ENCODE measurements around the gene EXOC3. TPM values are rescaled to one million over a fixed set of nuclear protein-coding genes. Genes with fewer than 3 reads are reported as not detected.

EXOC3 gene
- total RNA-seq, 2 experiments from 2014 or later = 62.2 to 62.3 TPM

GRCh38 chr5:488241-488640, 45.3 kb downstream of the EXOC3 start:
- no peaks in the 10 kb centered on the region for H3K27me3 Mint-ChIP-seq (ENCODE audit: low read depth)
- H3K4me3 Mint-ChIP-seq = no peak overlapping the region

GRCh38 chr5:488744-489688, 46.0 kb downstream of the EXOC3 start:
- CTCF ChIA-PET = no interaction called here
- ATAC-seq (no peak), DNase-seq (no peak)
- Mint-ChIP-seq H3K27me3 (ENCODE audit: low read depth) (no peaks in the 10 kb centered on the region), H3K4me3 (no peak overlapping the region), H3K4me1 (ENCODE audit: low read depth) (peaks cover 16% of the 10 kb centered on the region), H3K9me3 (ENCODE audit: insufficient read depth) (no peaks in the 10 kb centered on the region), H3K27ac (no peak overlapping the region), H3K36me3 (ENCODE audit: low read depth) (no peaks in the 10 kb centered on the region)
- POLR2A ChIA-PET = no interaction called here

More at GRCh38 chr5:488241-488640, 45.3 kb downstream of the EXOC3 start:
- POLR2A ChIA-PET = no interaction called here
- no peaks in the 10 kb centered on the region for H3K36me3 Mint-ChIP-seq (ENCODE audit: low read depth)
- H3K27ac Mint-ChIP-seq = no peak overlapping the region
- no peak for DNase-seq
- H3K4me1 Mint-ChIP-seq (ENCODE audit: low read depth) = peaks cover 16% of the 10 kb centered on the region
- CTCF ChIA-PET = no interaction called here
- no peak for ATAC-seq
- H3K9me3 Mint-ChIP-seq (ENCODE audit: insufficient read depth) = no peaks in the 10 kb centered on the region

- Mint-ChIP-seq H3K27me3 (ENCODE audit: low read depth) (no peaks in the 10 kb centered on the region), H3K4me3 (no peak overlapping the region), H3K4me1 (ENCODE audit: low read depth) (peaks cover 16% of the 10 kb centered on the region), H3K36me3 (ENCODE audit: low read depth) (no peaks in the 10 kb centered on the region), H3K27ac (no peak overlapping the region), H3K9me3 (ENCODE audit: insufficient read depth) (no peaks in the 10 kb centered on the region)
- CTCF ChIA-PET = no interaction called here
- ATAC-seq (no peak), DNase-seq (no peak)
- POLR2A ChIA-PET = no interaction called here
These were observed 46.7 kb downstream of the EXOC3 start for GRCh38 chr5:489689-490080.

- DNase-seq (no peak), ATAC-seq (no peak)
- Mint-ChIP-seq H3K9me3 (ENCODE audit: insufficient read depth) (no peaks in the 10 kb centered on the region), H3K4me3 (no peak overlapping the region), H3K4me1 (ENCODE audit: low read depth) (peaks cover 10% of the 10 kb centered on the region), H3K27ac (no peak overlapping the region), H3K36me3 (ENCODE audit: low read depth) (no peaks in the 10 kb centered on the region), H3K27me3 (ENCODE audit: low read depth) (no peaks in the 10 kb centered on the region)
- ChIA-PET CTCF (no interaction called here), POLR2A (no interaction called here)
These were observed 47.4 kb downstream of the EXOC3 start for GRCh38 chr5:490116-491106.

GRCh38 chr5:491119-491855, 48.3 kb downstream of the EXOC3 start:
- H3K36me3 Mint-ChIP-seq (ENCODE audit: low read depth) = no peaks in the 10 kb centered on the region
- ChIA-PET POLR2A (no interaction called here), CTCF (no interaction called here)
- H3K4me1 Mint-ChIP-seq (ENCODE audit: low read depth) = peaks cover 3% of the 10 kb centered on the region
- no peak overlapping the region for H3K4me3 Mint-ChIP-seq
- H3K9me3 Mint-ChIP-seq (ENCODE audit: insufficient read depth) = no peaks in the 10 kb centered on the region
- ATAC-seq = no peak
- no peak overlapping the region for H3K27ac Mint-ChIP-seq
- DNase-seq = no peak
- no peaks in the 10 kb centered on the region for H3K27me3 Mint-ChIP-seq (ENCODE audit: low read depth)

GRCh38 chr5:491856-492155, 48.8 kb downstream of the EXOC3 start:
- Mint-ChIP-seq H3K36me3 (ENCODE audit: low read depth) (no peaks in the 10 kb centered on the region), H3K27ac (no peak overlapping the region), H3K4me1 (ENCODE audit: low read depth) (no peaks in the 10 kb centered on the region), H3K4me3 (no peak overlapping the region), H3K27me3 (ENCODE audit: low read depth) (no peaks in the 10 kb centered on the region), H3K9me3 (ENCODE audit: insufficient read depth) (no peaks in the 10 kb centered on the region)
- POLR2A ChIA-PET = no interaction called here
- DNase-seq (no peak), ATAC-seq (no peak)
- CTCF ChIA-PET = no interaction called here

GRCh38 chr5:492314-492893, 49.4 kb downstream of the EXOC3 start:
- H3K36me3 Mint-ChIP-seq (ENCODE audit: low read depth) = no peaks in the 10 kb centered on the region
- H3K4me1 Mint-ChIP-seq (ENCODE audit: low read depth) = no peaks in the 10 kb centered on the region
- ChIA-PET POLR2A (no interaction called here), CTCF (no interaction called here)
- DNase-seq (no peak), ATAC-seq (no peak)
- H3K9me3 Mint-ChIP-seq (ENCODE audit: insufficient read depth) = no peaks in the 10 kb centered on the region
- H3K27me3 Mint-ChIP-seq (ENCODE audit: low read depth) = no peaks in the 10 kb centered on the region
- no peak overlapping the region for H3K4me3 Mint-ChIP-seq
- no peak overlapping the region for H3K27ac Mint-ChIP-seq

GRCh38 chr5:493119-493701, 50.2 kb downstream of the EXOC3 start:
- Mint-ChIP-seq H3K36me3 (ENCODE audit: low read depth) (no peaks in the 10 kb centered on the region), H3K27ac (no peak overlapping the region), H3K9me3 (ENCODE audit: insufficient read depth) (no peaks in the 10 kb centered on the region), H3K4me3 (no peak overlapping the region), H3K4me1 (ENCODE audit: low read depth) (no peaks in the 10 kb centered on the region), H3K27me3 (ENCODE audit: low read depth) (no peaks in the 10 kb centered on the region)
- no peak for DNase-seq
- CTCF ChIA-PET = no interaction called here
- POLR2A ChIA-PET = interaction anchor here (0.5 kb wide), 1 partner anchor 308 kb away, joined by 3 read pairs; no protein-coding TSS in a partner anchor
- ATAC-seq = no peak

GRCh38 chr5:493758-494157, 50.8 kb downstream of the EXOC3 start:
- CTCF ChIA-PET = no interaction called here
- H3K36me3 Mint-ChIP-seq (ENCODE audit: low read depth) = no peaks in the 10 kb centered on the region
- H3K27me3 Mint-ChIP-seq (ENCODE audit: low read depth) = no peaks in the 10 kb centered on the region
- H3K9me3 Mint-ChIP-seq (ENCODE audit: insufficient read depth) = no peaks in the 10 kb centered on the region
- no peaks in the 10 kb centered on the region for H3K4me1 Mint-ChIP-seq (ENCODE audit: low read depth)
- H3K27ac Mint-ChIP-seq = no peak overlapping the region
- POLR2A ChIA-PET = no interaction called here
- H3K4me3 Mint-ChIP-seq = no peak overlapping the region
- DNase-seq (no peak), ATAC-seq (no peak)

GRCh38 chr5:494667-495255, 51.8 kb downstream of the EXOC3 start:
- Mint-ChIP-seq H3K27ac (no peak overlapping the region), H3K9me3 (ENCODE audit: insufficient read depth) (no peaks in the 10 kb centered on the region), H3K27me3 (ENCODE audit: low read depth) (no peaks in the 10 kb centered on the region), H3K4me1 (ENCODE audit: low read depth) (no peaks in the 10 kb centered on the region), H3K4me3 (no peak overlapping the region), H3K36me3 (ENCODE audit: low read depth) (no peaks in the 10 kb centered on the region)
- ATAC-seq = no peak
- CTCF ChIA-PET = no interaction called here
- no peak for DNase-seq
- POLR2A ChIA-PET = no interaction called here

GRCh38 chr5:496028-496427, 53.1 kb downstream of the EXOC3 start:
- peaks cover 3% of the 10 kb centered on the region for H3K27me3 Mint-ChIP-seq (ENCODE audit: low read depth)
- H3K36me3 Mint-ChIP-seq (ENCODE audit: low read depth) = no peaks in the 10 kb centered on the region
- H3K9me3 Mint-ChIP-seq (ENCODE audit: insufficient read depth) = no peaks in the 10 kb centered on the region
- no peaks in the 10 kb centered on the region for H3K4me1 Mint-ChIP-seq (ENCODE audit: low read depth)
- ATAC-seq (no peak), DNase-seq (no peak)
- ChIA-PET POLR2A (no interaction called here), CTCF (no interaction called here)
- no peak overlapping the region for H3K27ac Mint-ChIP-seq
- no peak overlapping the region for H3K4me3 Mint-ChIP-seq

Measured in activated CD8-positive, alpha-beta T cell treated with anti-CD3 and anti-CD28 coated beads, Interleukin-2, amount 10 ng/mL, durations not matched to agents 7 days and 5 days (primary cell).